Prostate gland (tissue), 2 donors: Measurements from ENCODE around the gene FUT7.

Experiments
- POLR2A ChIP-seq: fragments of 450-650 bp; IDR thresholded peaks from one replicate; pipeline ENCODE4 v1.6.1; 2016; ENCODE audit warnings: antibody characterized with exemption, mild to moderate bottlenecking
- TF ChIP-seq, protein P1 (sequence below), 4 experiments: fragments of 200-600 bp in 2 of 4; fragments of 450-650 bp in 2 of 4; sonication (generic) in 2 of 4; IDR thresholded peaks; 1 replicate in 3 of 4; 2 replicates in 1 of 4; pipeline ENCODE4 v1.5.1; 2016 to 2019; ENCODE audit warnings: antibody characterized with exemption in 4 of 4, mild to moderate bottlenecking in 2 of 4, moderate library complexity in 2 of 4

DNA sequence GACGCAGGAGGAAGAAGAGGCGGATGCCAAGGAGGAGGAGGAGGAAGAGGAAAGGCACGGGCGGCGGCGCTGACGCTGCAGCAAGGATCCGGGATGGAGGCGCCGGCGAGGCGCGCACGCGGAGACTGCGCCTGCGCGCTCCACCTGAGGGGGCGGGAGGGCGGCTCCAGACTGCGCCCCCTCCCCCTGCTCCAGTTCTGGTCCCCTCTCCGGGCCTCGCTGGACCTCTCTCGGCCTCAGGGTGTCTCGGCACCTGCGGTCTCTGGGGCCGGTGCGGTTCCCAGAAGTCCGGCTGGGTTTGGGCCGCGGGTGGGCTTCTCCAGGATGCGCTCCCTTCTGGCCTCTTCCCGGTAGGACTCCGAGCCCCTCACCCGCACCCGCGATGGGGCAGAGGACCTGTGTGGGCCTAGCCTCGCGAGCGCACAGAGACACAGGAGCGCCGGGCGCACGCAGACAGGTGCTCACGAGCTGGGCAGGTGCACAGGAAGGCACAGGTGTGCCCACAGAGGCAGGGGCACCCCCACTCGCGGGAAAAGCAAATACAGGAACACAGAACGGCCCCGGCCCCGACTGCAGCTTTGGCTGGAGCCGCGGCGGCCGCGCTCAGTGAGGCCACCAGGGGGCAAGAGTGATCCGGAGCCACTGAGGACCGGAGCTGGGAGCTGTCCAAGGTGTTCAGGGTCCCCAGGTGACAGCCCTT lies 14.3 kb upstream of the FUT7 start, which contains the start of gene NPDC1:
- no peak for TF ChIP-seq POLR2A
- TF ChIP-seq, protein P1, sequence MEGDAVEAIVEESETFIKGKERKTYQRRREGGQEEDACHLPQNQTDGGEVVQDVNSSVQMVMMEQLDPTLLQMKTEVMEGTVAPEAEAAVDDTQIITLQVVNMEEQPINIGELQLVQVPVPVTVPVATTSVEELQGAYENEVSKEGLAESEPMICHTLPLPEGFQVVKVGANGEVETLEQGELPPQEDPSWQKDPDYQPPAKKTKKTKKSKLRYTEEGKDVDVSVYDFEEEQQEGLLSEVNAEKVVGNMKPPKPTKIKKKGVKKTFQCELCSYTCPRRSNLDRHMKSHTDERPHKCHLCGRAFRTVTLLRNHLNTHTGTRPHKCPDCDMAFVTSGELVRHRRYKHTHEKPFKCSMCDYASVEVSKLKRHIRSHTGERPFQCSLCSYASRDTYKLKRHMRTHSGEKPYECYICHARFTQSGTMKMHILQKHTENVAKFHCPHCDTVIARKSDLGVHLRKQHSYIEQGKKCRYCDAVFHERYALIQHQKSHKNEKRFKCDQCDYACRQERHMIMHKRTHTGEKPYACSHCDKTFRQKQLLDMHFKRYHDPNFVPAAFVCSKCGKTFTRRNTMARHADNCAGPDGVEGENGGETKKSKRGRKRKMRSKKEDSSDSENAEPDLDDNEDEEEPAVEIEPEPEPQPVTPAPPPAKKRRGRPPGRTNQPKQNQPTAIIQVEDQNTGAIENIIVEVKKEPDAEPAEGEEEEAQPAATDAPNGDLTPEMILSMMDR (IDR thresholded peaks at IDR 0.05): peak; percentile 79 to 93 (median 87)
